ENCODE results near the gene CDK5. TPM values are rescaled to one million over a fixed set of nuclear protein-coding genes. Genes with fewer than 3 reads are reported as not detected.

The CDK5 gene
- 15.9 and 17.0 TPM in 2 replicates for total RNA-seq

DNA sequence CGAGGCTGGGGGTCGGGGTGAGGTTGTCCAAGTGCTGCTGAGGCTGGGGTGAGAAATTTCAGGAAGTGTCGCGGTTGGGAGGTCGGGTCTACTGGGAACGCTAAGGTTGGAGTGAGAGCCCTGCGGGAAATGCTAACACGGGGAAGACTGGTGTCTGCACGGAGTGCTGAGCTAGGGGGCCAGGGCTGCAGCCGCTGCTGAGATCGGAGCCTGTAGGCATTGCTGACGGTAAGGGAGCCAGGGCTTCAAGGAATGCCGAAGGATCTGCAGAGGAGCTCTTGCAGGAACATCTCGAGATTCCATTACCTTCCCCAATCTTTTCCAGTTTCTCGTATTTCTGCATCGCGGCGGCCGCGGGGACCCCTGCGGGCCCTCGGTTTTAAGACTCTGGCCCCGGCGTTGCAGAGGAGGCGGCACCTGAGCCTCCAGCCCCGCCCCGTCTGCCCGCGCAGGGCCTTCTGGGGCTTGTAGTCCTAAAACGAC is at the start of gene CDK5:
CDK5 (minus strand) TSS at position 392 of the 483 bp plus-strand sequence; CDS start at position 343, 49 bp downstream.
- peak within 1 kb of the TSS; percentile 93 for H2AFZ ChIP-seq (ENCODE audit: low read length)
- no peaks in the 10 kb centered on the region for H3K9me3 ChIP-seq (ENCODE audit: low read depth, low read length)
- H3K4me1 ChIP-seq (ENCODE audit: insufficient read depth, low read length): peaks cover 45% of the 10 kb centered on the region
- DNase-seq (ENCODE audit: insufficient read length, low spot score, missing footprints): peak; percentile 96
- H3K27me3 ChIP-seq (ENCODE audit: insufficient read depth, low read length): no peaks in the 10 kb centered on the region
- no peak for TF ChIP-seq CTCF (IDR thresholded peaks at IDR 0.05; ENCODE audit: extremely low read depth, low read depth, low read length)
- peak within 1 kb of the TSS; percentile 91 for H3K4me3 ChIP-seq (ENCODE audit: insufficient read depth, low read length)
- peak within 1 kb of the TSS; percentile 93 for H3K27ac ChIP-seq (ENCODE audit: low read depth, low read length)
- peaks cover 27% of the 10 kb centered on the region for H3K79me2 ChIP-seq (ENCODE audit: insufficient read depth, low read length)
- H4K20me1 ChIP-seq (ENCODE audit: insufficient read depth, low read length): peaks cover 17% of the 10 kb centered on the region
- H3K36me3 ChIP-seq (ENCODE audit: insufficient read depth, low read length): peaks cover 4% of the 10 kb centered on the region
- H3K4me2 ChIP-seq (ENCODE audit: insufficient read depth, low read length): peak within 1 kb of the TSS; percentile 100

- H3K27me3 ChIP-seq (ENCODE audit: insufficient read depth, low read length): no peaks in the 10 kb centered on the region
- DNase-seq (ENCODE audit: insufficient read length, low spot score, missing footprints): peak; percentile 98
- H3K36me3 ChIP-seq (ENCODE audit: insufficient read depth, low read length): peaks cover 5% of the 10 kb centered on the region
- no peak overlapping the region for H3K27ac ChIP-seq (ENCODE audit: low read depth, low read length)
- no peak overlapping the region for H2AFZ ChIP-seq (ENCODE audit: low read length)
- H4K20me1 ChIP-seq (ENCODE audit: insufficient read depth, low read length): peaks cover 64% of the 10 kb centered on the region
- no peak for TF ChIP-seq CTCF (IDR thresholded peaks at IDR 0.05; ENCODE audit: extremely low read depth, low read depth, low read length)
- H3K4me3 ChIP-seq (ENCODE audit: insufficient read depth, low read length): no peak overlapping the region
- peak overlapping the region; percentile 26 for H3K4me2 ChIP-seq (ENCODE audit: insufficient read depth, low read length)
- peaks cover 14% of the 10 kb centered on the region for H3K4me1 ChIP-seq (ENCODE audit: insufficient read depth, low read length)
- peaks cover 75% of the 10 kb centered on the region for H3K79me2 ChIP-seq (ENCODE audit: insufficient read depth, low read length)
- no peaks in the 10 kb centered on the region for H3K9me3 ChIP-seq (ENCODE audit: low read depth, low read length)
Measured at GRCh38 chr7:151104411-151105235, 46.9 kb upstream of the CDK5 start.

DNA sequence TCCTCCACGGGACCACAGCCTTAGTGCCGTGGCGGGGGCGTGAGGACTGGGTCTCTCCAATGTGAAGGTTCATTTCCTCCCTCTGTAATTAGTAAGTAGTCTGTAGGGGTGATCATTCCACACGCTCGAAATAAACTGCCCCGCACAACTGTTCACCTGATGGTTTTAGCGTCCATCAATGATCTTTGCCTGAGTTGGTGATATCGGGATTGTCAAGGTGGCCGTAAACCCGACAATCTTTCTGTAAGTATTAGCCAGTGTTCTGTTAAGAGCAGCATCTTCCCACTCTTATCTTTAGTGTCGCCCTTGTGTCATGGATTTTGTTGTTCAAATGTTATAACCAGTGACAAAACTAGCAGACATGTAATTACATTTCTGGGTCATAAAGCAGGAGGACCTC is 46.3 kb upstream of the CDK5 start:
- Histone ChIP-seq H3K36me3 (ENCODE audit: insufficient read depth, low read length) (peaks cover 5% of the 10 kb centered on the region), H3K27me3 (ENCODE audit: insufficient read depth, low read length) (no peaks in the 10 kb centered on the region), H2AFZ (ENCODE audit: low read length) (no peak overlapping the region), H3K27ac (ENCODE audit: low read depth, low read length) (no peak overlapping the region), H3K4me3 (ENCODE audit: insufficient read depth, low read length) (no peak overlapping the region), H3K4me2 (ENCODE audit: insufficient read depth, low read length) (no peak overlapping the region), H3K9me3 (ENCODE audit: low read depth, low read length) (no peaks in the 10 kb centered on the region), H4K20me1 (ENCODE audit: insufficient read depth, low read length) (peaks cover 62% of the 10 kb centered on the region), H3K4me1 (ENCODE audit: insufficient read depth, low read length) (peaks cover 10% of the 10 kb centered on the region), H3K79me2 (ENCODE audit: insufficient read depth, low read length) (peaks cover 73% of the 10 kb centered on the region)
- no peak for DNase-seq (ENCODE audit: insufficient read length, low spot score, missing footprints)
- no peak for TF ChIP-seq CTCF (IDR thresholded peaks at IDR 0.05; ENCODE audit: extremely low read depth, low read depth, low read length)

DNA sequence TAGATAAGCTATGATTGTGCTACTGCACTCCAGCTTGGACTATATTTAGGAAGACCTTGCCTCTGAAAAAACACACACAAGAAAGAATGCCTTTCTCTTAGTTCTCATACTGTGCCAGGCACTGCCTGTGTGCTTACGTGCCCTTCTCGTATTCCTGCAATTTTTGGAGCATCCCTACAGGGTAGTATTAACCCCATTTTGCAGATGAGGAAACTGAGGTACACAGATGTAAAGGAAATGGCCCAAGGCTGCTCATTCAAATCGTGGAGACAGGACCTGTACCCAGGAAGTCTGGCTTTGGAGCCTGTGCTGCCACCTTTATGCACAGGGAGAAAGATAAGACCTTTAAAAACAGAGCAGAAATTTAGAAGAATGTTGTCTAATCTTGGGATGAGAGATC is 45.3 kb upstream of the CDK5 start:
- H2AFZ ChIP-seq (ENCODE audit: low read length): no peak overlapping the region
- H3K4me1 ChIP-seq (ENCODE audit: insufficient read depth, low read length): peaks cover 10% of the 10 kb centered on the region
- no peak overlapping the region for H3K4me3 ChIP-seq (ENCODE audit: insufficient read depth, low read length)
- no peaks in the 10 kb centered on the region for H3K27me3 ChIP-seq (ENCODE audit: insufficient read depth, low read length)
- H3K36me3 ChIP-seq (ENCODE audit: insufficient read depth, low read length): peaks cover 5% of the 10 kb centered on the region
- H3K9me3 ChIP-seq (ENCODE audit: low read depth, low read length): no peaks in the 10 kb centered on the region
- peak; percentile 27 for DNase-seq (ENCODE audit: insufficient read length, low spot score, missing footprints)
- H3K79me2 ChIP-seq (ENCODE audit: insufficient read depth, low read length): peaks cover 70% of the 10 kb centered on the region
- no peak overlapping the region for H3K27ac ChIP-seq (ENCODE audit: low read depth, low read length)
- H4K20me1 ChIP-seq (ENCODE audit: insufficient read depth, low read length): peaks cover 58% of the 10 kb centered on the region
- no peak for TF ChIP-seq CTCF (IDR thresholded peaks at IDR 0.05; ENCODE audit: extremely low read depth, low read depth, low read length)
- no peak overlapping the region for H3K4me2 ChIP-seq (ENCODE audit: insufficient read depth, low read length)
